Panc1 (cell line): ENCODE results near the gene CD58. TPM values are rescaled to one million over a fixed set of nuclear protein-coding genes. Genes with fewer than 3 reads are reported as not detected.

Source experiments
- ATAC-seq: fragments of 200-7000 bp; cut with Tn5 transposase; 2 replicates; pipeline ENCODE4 v1.9.1; 2020; ENCODE audit warnings: mild to moderate bottlenecking, moderate library complexity
- BruUV-seq: library from RNA; stranded (reverse); fragments of 400-500 nt; replicated peaks from 2 replicates; lab custom pipeline; 2021; lab: Mats Ljungman, UMichigan
- CTCF ChIA-PET: fragments of 300-600 bp; sonication (Branson Sonifier 250); formaldehyde crosslinking; loops from one replicate; lab custom pipeline; 2022; ENCODE audit warnings: antibody characterized with exemption; lab: Charles Lee
- POLR2A ChIA-PET: fragments of 300-600 bp; sonication (Branson Sonifier 250); formaldehyde crosslinking; loops from one replicate; lab custom pipeline; 2022; ENCODE audit warnings: antibody characterized with exemption; lab: Charles Lee
- DNase-seq: peaks from one replicate; pipeline ENCODE4 v3.0.0-alpha.2; 2010; ENCODE audit warnings: low read depth, low spot score
- H3K27ac ChIP-seq: 2 replicates; pipeline ENCODE4 v1.5.1; 2011; ENCODE audit warnings: mild to moderate bottlenecking, low read length, inconsistent platforms
- H3K27me3 ChIP-seq: fragments of 200-500 bp; sonication (Bioruptor generic); 2 replicates; pipeline ENCODE4 v1.6.0; 2014; ENCODE audit warnings: low read length, inconsistent platforms; ENCODE audit not compliant: control insufficient read depth, insufficient read depth
- H3K36me3 ChIP-seq: fragments of 200-500 bp; sonication (Bioruptor generic); 2 replicates; pipeline ENCODE4 v1.5.1; 2014; ENCODE audit warnings: inconsistent platforms, mild to moderate bottlenecking, low read length, moderate library complexity; ENCODE audit not compliant: control insufficient read depth, insufficient read depth
- H3K4me1 ChIP-seq: 2 replicates; pipeline ENCODE4 v1.5.1; 2011; ENCODE audit warnings: inconsistent platforms, mild to moderate bottlenecking, low read length, moderate library complexity; ENCODE audit not compliant: control insufficient read depth, insufficient read depth
- H3K4me3 ChIP-seq, 2 experiments: 2 replicates each; pipeline ENCODE4 v1.5.1; 2011 to 2012; ENCODE audit warnings: low read depth in 2 of 2, low read length in 2 of 2, mild to moderate bottlenecking in 2 of 2, inconsistent platforms in 1 of 2, moderate library complexity in 1 of 2
- H3K9me3 ChIP-seq: fragments of 200-500 bp; sonication (Bioruptor generic); 2 replicates; pipeline ENCODE4 v1.5.1; 2014; ENCODE audit warnings: low read depth, mild to moderate bottlenecking, inconsistent platforms, low read length, moderate library complexity; ENCODE audit not compliant: control insufficient read depth, insufficient read depth
- CTCF ChIP-seq: fragments of 450-650 bp; IDR thresholded peaks from 2 replicates; pipeline ENCODE4 v1.5.1; 2017; ENCODE audit warnings: mild to moderate bottlenecking
- POLR2AphosphoS5 ChIP-seq: IDR thresholded peaks from 2 replicates; pipeline ENCODE4 v1.6.1; 2012; ENCODE audit warnings: mild to moderate bottlenecking, low read depth, low read length, moderate library complexity
- REST ChIP-seq, 2 experiments: IDR thresholded peaks; 2 replicates each; pipeline ENCODE4 v1.6.1; 2011 to 2012; ENCODE audit warnings: low read depth in 2 of 2, control low read depth in 1 of 2, low read length in 1 of 2, mild to moderate bottlenecking in 1 of 2, moderate library complexity in 1 of 2; ENCODE audit not compliant: insufficient read depth in 1 of 2
- SIN3A ChIP-seq: IDR thresholded peaks from 2 replicates; pipeline ENCODE4 v1.6.1; 2012; ENCODE audit warnings: low read depth, mild to moderate bottlenecking, low read length, moderate library complexity, borderline replicate concordance; ENCODE audit not compliant: insufficient read depth
- TCF7L2 ChIP-seq: IDR thresholded peaks from 2 replicates; pipeline ENCODE4 v1.6.1; 2011; ENCODE audit warnings: mild to moderate bottlenecking, low read depth, low read length, inconsistent platforms
- in situ Hi-C: cut with HindIII; loops from 2 replicates; pipeline ENCODE4 v1.10.0; 2016; ENCODE audit warnings: low sequenced_read_pairs, low pct_unique_long_range_greater_than_20kb
- intact Hi-C: fragments of 100-400 bp; cut with micrococcal nuclease; formaldehyde crosslinking; loops from one replicate; pipeline ENCODE4 v1.10.0; 2022; ENCODE audit not compliant: unreplicated experiment
- microRNA-seq: library from miRNA; unstranded; fragments of <30 nt; microRNA quantifications from one replicate; pipeline ENCODE4 v1.1.0, GENCODE V29; 2020; ENCODE audit not compliant: unreplicated experiment
- total RNA-seq: library from RNA; stranded (reverse); gene quantifications from one replicate; pipeline ENCODE4 v1.2.1, GENCODE V29; 2021; ENCODE audit not compliant: unreplicated experiment

The CD58 gene
- total RNA-seq, 1 experiment from 2014 or later: 12.6 TPM

GRCh38 chr1:116465477-116465844 lies 105.4 kb downstream of the CD58 start:
- Histone ChIP-seq H3K4me3 (no peak overlapping the region), H3K27me3 (no peaks in the 10 kb centered on the region), H3K4me1 (no peaks in the 10 kb centered on the region), H3K27ac (no peak overlapping the region), H3K36me3 (no peaks in the 10 kb centered on the region), H3K9me3 (no peaks in the 10 kb centered on the region)
- ChIA-PET CTCF (no interaction called here), POLR2A (no interaction called here)
- DNase-seq (no peak), ATAC-seq (no peak)
- no TSS peak for BruUV-seq
- no peak for TF ChIP-seq CTCF
- no peak for TF ChIP-seq POLR2AphosphoS5
- TF ChIP-seq SIN3A: no peak
- no peak for TF ChIP-seq TCF7L2
- no peak for TF ChIP-seq REST (IDR thresholded peaks at IDR 0.05; ENCODE audit: insufficient read depth in 1 of 2, low read depth in 2 of 2, low read length in 1 of 2)
- intact Hi-C loops (no loop called here), in situ Hi-C loops (no loop called here)

Small RNAs within 50 kb of the gene (microRNA-seq; reads per million reads assigned to microRNA genes)
- gene MIR548AC: not detected

Other genes starting within 250 kb of the CD58 start
- 131 TPM for gene ATP1A1, start 197.8 kb downstream of the CD58 start, total RNA-seq
- 9.3 TPM for gene IGSF3, start 96.7 kb upstream of the CD58 start, total RNA-seq
- gene CD2, start 183.4 kb upstream of the CD58 start, total RNA-seq: 0.10 TPM